HepG2 (cell line): ENCODE measurements around the gene WNK1. TPM values are rescaled to one million over a fixed set of nuclear protein-coding genes. Genes with fewer than 3 reads are reported as not detected.

Source experiments
- ARID4A ChIP-seq: sonication (generic); formaldehyde crosslinking; IDR thresholded peaks from 2 replicates; pipeline ENCODE4 v1.5.0; 2020; ENCODE audit warnings: mild to moderate bottlenecking, missing genetic modification reagents, borderline replicate concordance
- ARNT2 ChIP-seq: sonication (generic); formaldehyde crosslinking; IDR thresholded peaks from 2 replicates; pipeline ENCODE4 v1.8.0; 2022; ENCODE audit warnings: mild to moderate bottlenecking, low read depth, missing genetic modification reagents, moderate library complexity
- CEBPZ ChIP-seq: IDR thresholded peaks from 2 replicates; pipeline ENCODE4 v1.6.1; 2012; ENCODE audit warnings: low read length, improper control_type of control experiment
- DR1 ChIP-seq: sonication (generic); formaldehyde crosslinking; IDR thresholded peaks from 2 replicates; pipeline ENCODE4 v1.8.0; 2021; ENCODE audit warnings: mild to moderate bottlenecking, missing genetic modification reagents, inconsistent platforms
- ELF4 ChIP-seq: sonication (generic); formaldehyde crosslinking; IDR thresholded peaks from 2 replicates; pipeline ENCODE4 v1.5.0; 2020; ENCODE audit warnings: missing genetic modification reagents, mild to moderate bottlenecking, moderate library complexity, borderline replicate concordance
- GABPA ChIP-seq, 2 experiments: IDR thresholded peaks; 2 replicates each; pipeline ENCODE4 v1.6.1; 2011 to 2016; ENCODE audit warnings: low read depth in 2 of 2, low read length in 1 of 2, missing biosample characterization in 1 of 2, missing genetic modification characterization in 1 of 2
- KAT8 ChIP-seq: IDR thresholded peaks from 2 replicates; pipeline ENCODE4 v1.6.1; 2016; ENCODE audit warnings: missing genetic modification reagents, missing compliant biosample characterization
- KLF9 ChIP-seq: IDR thresholded peaks from 2 replicates; pipeline ENCODE4 v1.6.1; 2016; ENCODE audit warnings: low read depth
- NR2F2 ChIP-seq: IDR thresholded peaks from 2 replicates; pipeline ENCODE4 v1.6.1; 2012; ENCODE audit warnings: low read depth, inconsistent platforms, borderline replicate concordance
- PITX1 ChIP-seq: sonication (generic); formaldehyde crosslinking; IDR thresholded peaks from 2 replicates; pipeline ENCODE4 v1.5.1; 2020; ENCODE audit warnings: mild to moderate bottlenecking, missing genetic modification reagents
- RBM39 ChIP-seq: fragments of 200-400 bp; formaldehyde crosslinking; IDR thresholded peaks from one replicate; pipeline ENCODE4 v1.6.1; 2018; ENCODE audit warnings: antibody characterized with exemption, mild to moderate bottlenecking, low read depth, low read length; ENCODE audit not compliant: poor library complexity, severe bottlenecking
- SMYD3 ChIP-seq: sonication (generic); formaldehyde crosslinking; IDR thresholded peaks from 2 replicates; pipeline ENCODE4 v1.8.1; 2023; ENCODE audit warnings: mild to moderate bottlenecking, missing genetic modification reagents
- ZBTB43 ChIP-seq: sonication (generic); formaldehyde crosslinking; conservative IDR thresholded peaks from 2 replicates; pipeline ENCODE4 v1.4.0; 2020; ENCODE audit warnings: missing genetic modification reagents
- ZNF350 ChIP-seq: sonication (generic); formaldehyde crosslinking; IDR thresholded peaks from 2 replicates; pipeline ENCODE4 v1.4.0; 2020; ENCODE audit warnings: mild to moderate bottlenecking, low read depth, missing genetic modification reagents, borderline replicate concordance
- ZNF597 ChIP-seq: sonication (generic); formaldehyde crosslinking; IDR thresholded peaks from 2 replicates; pipeline ENCODE4 v1.5.0; 2020; ENCODE audit warnings: missing genetic modification reagents
- ZNF644 ChIP-seq: IDR thresholded peaks from 2 replicates; pipeline ENCODE4 v1.6.1; 2016; ENCODE audit warnings: low read depth
- ZNF724P ChIP-seq: sonication (generic); formaldehyde crosslinking; IDR thresholded peaks from 2 replicates; pipeline ENCODE4 v1.8.0; 2022; ENCODE audit warnings: missing genetic modification reagents, borderline replicate concordance
- polyA plus RNA-seq, 8 experiments: library from polyadenylated mRNA; depleted of rRNA in 3 of 8; stranded (reverse) in 7 of 8; unstranded in 1 of 8; fragments of >200 nt; fragmentation: Illumina TruSeq in 4 of 8; extraction: Trizol in 4 of 8; gene quantifications; 2 replicates each; pipeline versions ENCODE4 v1.2.1 to v1.2.3, GENCODE V29; 2011 to 2016; ENCODE audit warnings: low read depth in 4 of 8, missing spikeins in 1 of 8, mixed read lengths in 1 of 8; ENCODE audit not compliant: insufficient read depth in 1 of 8
- total RNA-seq, 5 experiments: library from RNA; depleted of rRNA; stranded (reverse); fragments of >200 nt; fragmentation: Illumina TruSeq; extraction: Trizol; gene quantifications; 2 replicates each; pipeline ENCODE4 v1.2.3, GENCODE V29; 2016; ENCODE audit warnings: low read depth in 1 of 5

WNK1 gene
- total and polyA plus RNA-seq, 2 of the 13 experiments (the other 11 are each of a cell fraction or from before 2014, with no cell fraction given) = 31.1 to 54.8 TPM

- TF ChIP-seq ELF4 = no peak
- TF ChIP-seq ZNF350 = peak; percentile 75
- peak; percentile 79; the same call in 1 of the 2 replicates for TF ChIP-seq ZNF644 (CRISPR knock-in tag)
- peak; percentile 83 for TF ChIP-seq PITX1
- no peak for TF ChIP-seq ZNF597 (CRISPR knock-in tag)
- 0 out of 2 replicates have a peak, but pooled peaks have one; percentile 25 for TF ChIP-seq ZNF724P (CRISPR knock-in tag)
- peak; percentile 84 for TF ChIP-seq ZBTB43 (CRISPR knock-in tag)
- peak; percentile 19; the same call in 1 of the 2 replicates for TF ChIP-seq NR2F2
- peak; percentile 36 for TF ChIP-seq ARNT2 (CRISPR knock-in tag)
- TF ChIP-seq CEBPZ = no peak
- peak; percentile 79; the same call in 1 of the 2 replicates for TF ChIP-seq ARID4A (CRISPR knock-in tag)
- peak; percentile 68 for TF ChIP-seq RBM39
- TF ChIP-seq GABPA (IDR thresholded peaks at IDR 0.05; ENCODE audit: low read depth, low read length) = no peak
- TF ChIP-seq GABPA (CRISPR knock-in tag; IDR thresholded peaks at IDR 0.05; ENCODE audit: low read depth) = peak; percentile 54; the same call in 1 of the 2 replicates
- TF ChIP-seq KLF9 (CRISPR knock-in tag) = peak; percentile 85; the same call in 1 of the 2 replicates
- TF ChIP-seq DR1 (CRISPR knock-in tag) = peak; percentile 63; the same call in 1 of the 2 replicates
- TF ChIP-seq SMYD3 (CRISPR knock-in tag) = no peak
- peak; percentile 62; the same call in 1 of the 2 replicates for TF ChIP-seq KAT8 (CRISPR knock-in tag)
Measured at GRCh38 chr12:751192-751998, 984 bp upstream of the WNK1 start (continued).
